HG02623 (cell line): ENCODE data around the gene SCN2A.

ENCODE experiments used
- ATAC-seq: cut with Tn5 transposase; IDR thresholded peaks from one replicate; pipeline ENCODE4 v1.9.1; 2021; ENCODE audit warnings: moderate library complexity; ENCODE audit not compliant: unreplicated experiment

SCN2A gene

DNA sequence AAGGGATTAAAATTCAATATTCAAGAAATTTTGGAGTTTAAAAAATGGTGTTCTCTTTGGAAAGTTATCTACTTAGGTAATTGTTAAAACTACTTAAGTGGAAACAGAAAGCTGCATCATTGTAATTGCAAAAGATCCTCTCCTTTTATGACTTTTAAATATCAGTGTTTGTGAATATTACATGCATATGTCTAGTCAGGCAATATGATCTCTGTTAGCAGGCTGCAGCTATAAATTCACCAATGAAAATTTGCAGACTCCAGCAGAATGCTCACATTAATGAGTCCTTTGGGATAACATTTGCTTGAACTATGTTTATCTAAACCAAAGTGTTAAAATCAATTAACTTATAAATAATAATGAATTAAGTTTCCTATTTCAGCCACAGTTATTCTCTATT is 171.1 kb downstream of the SCN2A start:
- no peak for ATAC-seq

DNA sequence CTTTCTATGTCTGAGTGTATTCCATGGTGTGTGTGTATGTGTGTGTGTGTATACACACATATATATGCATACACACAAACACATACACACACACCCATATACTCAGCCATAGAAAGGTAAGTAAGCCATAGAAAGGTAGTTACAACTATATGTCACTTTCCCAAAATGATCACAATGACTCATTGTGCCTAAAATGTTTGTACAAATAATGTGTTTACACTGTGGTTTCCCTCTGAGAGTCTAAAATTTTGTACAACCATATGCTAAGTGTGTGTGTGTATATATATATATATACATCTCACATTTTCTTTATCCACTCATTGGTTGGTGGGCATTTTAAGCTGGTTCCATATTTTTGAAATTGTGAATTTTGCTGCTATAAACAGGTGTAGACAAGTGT is 175.0 kb downstream of the SCN2A start:
- ATAC-seq: no peak

DNA sequence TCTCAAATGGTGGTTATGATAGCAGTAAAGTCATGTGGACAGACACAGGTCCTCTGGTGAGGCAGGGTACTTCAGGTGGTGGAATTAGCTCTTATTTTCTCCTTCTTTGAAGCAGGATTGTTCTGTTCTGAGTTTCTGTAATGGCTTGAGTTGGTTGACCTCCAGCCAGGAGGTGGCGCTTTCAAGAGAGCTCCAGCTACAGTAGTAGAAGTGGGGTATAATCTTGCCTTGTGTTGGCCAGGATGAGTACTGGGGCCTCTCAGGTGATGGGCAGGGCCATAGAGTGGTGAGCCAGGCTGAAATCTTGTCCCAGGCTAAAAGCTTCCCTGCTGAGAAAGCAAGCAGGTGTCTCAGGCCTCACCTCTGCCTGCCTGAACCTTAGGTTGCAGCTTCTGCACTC is 177.8 kb downstream of the SCN2A start:
- no peak for ATAC-seq

- ATAC-seq: no peak
Measured at GRCh38 chr2:165420231-165420630, 181.0 kb downstream of the SCN2A start.

GRCh38 chr2:165423081-165423480 is 183.9 kb downstream of the SCN2A start:
- no peak for ATAC-seq

DNA sequence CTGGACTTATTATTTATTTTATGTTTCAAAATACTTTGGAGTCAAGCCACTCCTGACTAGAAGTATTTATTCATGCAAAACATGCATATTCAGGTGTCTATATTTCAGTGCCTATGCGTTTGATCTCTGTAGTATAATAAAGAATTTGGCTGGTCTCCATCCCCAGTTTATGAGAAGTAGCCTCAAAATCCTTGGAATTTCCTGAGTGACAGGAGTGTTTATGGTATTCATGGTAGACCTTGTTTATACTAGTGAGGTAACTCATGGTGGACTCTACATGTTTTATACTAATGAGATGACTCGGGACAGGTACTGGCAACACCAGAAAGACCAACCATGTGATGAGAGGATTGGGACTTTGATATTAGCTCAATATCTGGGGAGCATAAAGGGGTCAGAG is 186.3 kb downstream of the SCN2A start:
- no peak for ATAC-seq

DNA sequence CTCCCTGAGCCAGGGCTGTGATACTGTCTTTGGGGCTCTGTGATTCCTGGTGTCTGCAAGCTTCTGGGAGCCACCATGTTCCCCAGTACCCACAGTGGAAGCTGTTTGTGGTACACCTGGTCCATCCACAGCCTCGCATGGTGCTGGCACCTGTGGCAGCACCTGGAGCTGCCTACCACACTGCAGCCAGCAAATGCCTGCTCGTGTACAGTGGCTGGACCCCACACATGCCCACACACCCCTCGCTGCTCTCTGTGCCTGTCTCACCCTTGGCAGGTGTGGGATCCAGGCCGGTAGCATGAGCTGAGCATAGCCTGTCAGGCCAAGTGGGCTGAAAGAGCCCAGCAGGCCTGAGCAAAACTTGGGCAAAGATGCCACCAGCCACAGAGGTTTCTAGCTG is 188.5 kb downstream of the SCN2A start:
- ATAC-seq: no peak

- ATAC-seq: no peak
Measured at GRCh38 chr2:165428926-165429325, 189.7 kb downstream of the SCN2A start.

GRCh38 chr2:165431014-165431413 is 191.8 kb downstream of the SCN2A start:
- ATAC-seq: no peak

- no peak for ATAC-seq
Measured at GRCh38 chr2:165432234-165432966, 193.2 kb downstream of the SCN2A start.

DNA sequence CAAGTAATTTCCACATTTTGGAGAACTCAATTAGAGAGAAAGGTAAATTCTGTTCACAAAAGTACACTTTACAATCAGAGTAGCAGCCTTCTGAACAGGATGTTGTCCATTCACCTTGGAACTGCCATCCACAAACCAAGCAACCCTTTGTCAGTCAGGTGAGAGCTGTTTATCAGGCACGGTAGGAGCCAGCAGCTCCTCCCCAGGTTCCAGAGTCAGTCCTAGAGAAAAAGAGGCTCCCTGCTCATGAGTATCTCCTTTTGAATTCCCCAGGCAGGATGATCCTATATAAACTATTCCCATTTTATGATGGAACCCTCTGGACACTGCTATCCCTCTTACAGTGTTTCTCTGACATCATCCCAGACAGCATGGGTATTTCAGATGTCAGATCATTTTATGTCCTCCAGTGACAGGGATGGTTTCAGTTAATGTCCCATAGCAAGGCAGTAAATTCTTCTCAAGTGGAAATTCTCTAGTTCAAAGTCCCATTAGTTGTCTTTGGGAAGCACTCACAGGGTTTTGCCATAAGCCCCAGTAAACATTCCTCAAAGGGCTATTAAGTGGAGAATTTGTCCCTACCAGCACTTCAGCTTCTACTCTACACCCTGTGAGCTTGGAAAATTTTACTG is 195.8 kb downstream of the SCN2A start:
- ATAC-seq: no peak

- ATAC-seq: no peak
Measured at GRCh38 chr2:165435611-165436010, 196.4 kb downstream of the SCN2A start.

GRCh38 chr2:165436559-165436958 is 197.3 kb downstream of the SCN2A start:
- no peak for ATAC-seq

- ATAC-seq: no peak
Measured at GRCh38 chr2:165440367-165440766, 201.2 kb downstream of the SCN2A start.
